ENCODE data around the gene TMEM220.

TMEM220 gene

GRCh38 chr17:10729334-10730193 is at the start of gene TMEM220:
Gene TMEM220 (minus strand): TSS chr17:10730023. CDS start chr17:10729851, 172 bp downstream.
- peak; percentile 60 for DNase-seq (ENCODE audit: extremely low spot score)
- POLR2A ChIA-PET = no interaction called here
- CTCF ChIA-PET = interaction anchor here (1.1 kb wide), 1 partner anchor 9 kb away, joined by 3 read pairs; no protein-coding TSS in a partner anchor
- TF ChIP-seq CTCF (IDR thresholded peaks at IDR 0.05; ENCODE audit: control extremely low read depth, extremely low read depth, low read depth, missing control alignments) = no peak

GRCh38 chr17:10779609-10780008 is 49.8 kb upstream of the TMEM220 start:
- CTCF ChIA-PET = no interaction called here
- DNase-seq (ENCODE audit: extremely low spot score) = no peak

GRCh38 chr17:10777890-10778289 is 48.1 kb upstream of the TMEM220 start:
- CTCF ChIA-PET = no interaction called here

More at GRCh38 chr17:10779609-10780008, 49.8 kb upstream of the TMEM220 start:
- TF ChIP-seq CTCF (IDR thresholded peaks at IDR 0.05; ENCODE audit: control extremely low read depth, extremely low read depth, low read depth, missing control alignments) = no peak
- POLR2A ChIA-PET = no interaction called here

GRCh38 chr17:10777131-10777807 is 47.4 kb upstream of the TMEM220 start:
- POLR2A ChIA-PET = no interaction called here
- TF ChIP-seq CTCF (IDR thresholded peaks at IDR 0.05; ENCODE audit: control extremely low read depth, extremely low read depth, low read depth, missing control alignments) = no peak
- CTCF ChIA-PET = no interaction called here
- DNase-seq (ENCODE audit: extremely low spot score) = no peak

More at GRCh38 chr17:10777890-10778289, 48.1 kb upstream of the TMEM220 start:
- DNase-seq (ENCODE audit: extremely low spot score) = no peak
- TF ChIP-seq CTCF (IDR thresholded peaks at IDR 0.05; ENCODE audit: control extremely low read depth, extremely low read depth, low read depth, missing control alignments) = no peak
- POLR2A ChIA-PET = no interaction called here

- CTCF ChIA-PET = no interaction called here
- DNase-seq (ENCODE audit: extremely low spot score) = no peak
- POLR2A ChIA-PET = no interaction called here
- no peak for TF ChIP-seq CTCF (IDR thresholded peaks at IDR 0.05; ENCODE audit: control extremely low read depth, extremely low read depth, low read depth, missing control alignments)
These were observed 46.6 kb upstream of the TMEM220 start for GRCh38 chr17:10776381-10776780.

GRCh38 chr17:10775740-10776356 is 46.0 kb upstream of the TMEM220 start:
- no peak for TF ChIP-seq CTCF (IDR thresholded peaks at IDR 0.05; ENCODE audit: control extremely low read depth, extremely low read depth, low read depth, missing control alignments)
- CTCF ChIA-PET = no interaction called here
- POLR2A ChIA-PET = no interaction called here
- DNase-seq (ENCODE audit: extremely low spot score) = no peak

Measured in GM10248 (cell line).